Activated CD4-positive, CD25-positive, alpha-beta regulatory T cell (primary cell): ENCODE results near the gene CAMTA1.

ENCODE experiments used
- DNase-seq, 4 experiments: peaks; one replicate each; lab custom pipeline; 2025; lab: John Stamatoyannopoulos, UW

The CAMTA1 gene

GRCh38 chr1:6873298-6874015 lies 88.2 kb downstream of the CAMTA1 start:
- no peak for DNase-seq

GRCh38 chr1:6874298-6874697 lies 89.0 kb downstream of the CAMTA1 start:
- no peak for DNase-seq

GRCh38 chr1:6880951-6881690 lies 95.9 kb downstream of the CAMTA1 start:
- DNase-seq = no peak

GRCh38 chr1:6882414-6882813 lies 97.2 kb downstream of the CAMTA1 start:
- DNase-seq = no peak

- no peak for DNase-seq
Measured at GRCh38 chr1:6884652-6885153, 99.4 kb downstream of the CAMTA1 start.

DNA sequence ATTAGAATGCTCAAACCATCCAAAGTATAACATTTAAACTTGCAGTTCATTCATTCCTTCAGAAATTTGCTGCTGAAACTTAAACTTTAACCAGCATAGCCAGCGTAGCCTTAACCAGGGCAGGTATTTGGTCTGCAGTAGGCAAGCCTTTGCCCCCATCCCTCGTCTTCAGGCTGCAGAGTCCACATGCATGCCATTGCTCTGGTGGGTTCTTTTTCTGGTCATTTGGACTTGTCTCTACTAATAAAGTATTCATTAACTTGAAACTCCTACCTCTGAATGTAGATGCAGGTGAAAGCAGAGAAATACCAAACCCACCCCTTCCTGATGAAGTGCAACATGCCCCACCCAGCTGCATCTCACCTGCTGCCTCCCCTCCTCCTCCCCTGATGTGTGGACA lies 100.2 kb downstream of the CAMTA1 start:
- DNase-seq = no peak

GRCh38 chr1:6886523-6886922 lies 101.3 kb downstream of the CAMTA1 start:
- DNase-seq = no peak

- DNase-seq = no peak
Measured at GRCh38 chr1:6888268-6888667, 103.0 kb downstream of the CAMTA1 start.

DNA sequence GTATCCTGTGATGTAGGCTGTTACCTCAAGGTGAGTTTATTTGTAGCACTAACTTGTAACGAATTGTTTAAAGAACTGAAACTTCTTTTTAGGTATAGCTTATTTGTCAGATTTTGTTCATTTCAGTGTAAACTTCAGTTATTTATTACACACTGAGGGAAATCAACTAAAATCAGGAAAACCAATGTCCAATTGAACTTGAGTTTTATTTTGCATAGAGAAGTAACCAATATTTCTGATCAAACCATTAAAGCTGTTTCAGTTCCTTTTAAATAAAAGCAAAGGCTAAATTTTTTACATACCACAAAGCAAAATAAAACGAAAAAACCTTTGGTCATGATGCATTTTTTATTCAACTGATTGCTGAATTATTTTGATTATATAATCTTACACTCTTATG lies 103.6 kb downstream of the CAMTA1 start:
- DNase-seq = no peak

- peak in 1 of 4 experiments; percentile 5 for DNase-seq
Measured at GRCh38 chr1:6889875-6890480, 104.7 kb downstream of the CAMTA1 start.

DNA sequence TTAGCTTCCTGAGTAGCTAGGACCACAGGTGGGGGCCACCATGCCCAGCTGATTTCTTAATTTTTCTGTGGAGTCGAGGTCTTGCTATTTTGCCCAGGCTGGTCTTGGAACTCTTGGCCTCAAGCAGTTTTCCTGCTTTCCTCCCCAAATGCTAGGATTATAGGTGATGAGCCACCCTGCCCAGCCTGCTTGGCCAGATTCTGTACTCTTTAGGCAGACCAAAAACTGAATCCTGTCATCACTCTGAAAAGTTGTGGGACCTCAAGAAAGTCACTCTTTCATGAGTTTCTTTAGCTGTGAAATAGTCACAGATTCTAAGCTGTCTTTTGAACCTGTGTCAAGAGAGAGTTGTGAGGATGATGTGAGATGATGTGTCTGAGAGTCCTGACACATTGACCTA lies 105.4 kb downstream of the CAMTA1 start:
- DNase-seq = no peak

- DNase-seq = no peak
Measured at GRCh38 chr1:6891781-6892579, 106.7 kb downstream of the CAMTA1 start.

DNA sequence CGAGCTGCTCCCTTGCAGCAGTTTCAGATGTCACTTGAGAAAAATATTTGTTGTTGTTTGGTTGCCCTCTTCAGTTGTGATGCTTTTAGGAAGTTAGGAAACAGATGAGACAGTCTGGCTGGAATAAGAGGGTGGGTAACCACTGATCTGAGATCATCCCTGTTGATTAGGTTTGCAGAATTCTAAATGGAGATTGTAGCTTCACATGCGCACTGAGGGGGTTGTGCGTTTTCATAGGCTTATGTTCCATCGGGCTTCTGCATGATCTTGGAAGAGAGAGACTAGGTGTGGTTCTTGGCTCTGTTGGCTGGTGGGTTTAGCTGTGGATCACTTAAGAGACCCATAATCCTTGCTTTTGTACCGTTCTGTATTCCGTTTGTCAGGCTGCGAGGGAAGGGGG lies 108.1 kb downstream of the CAMTA1 start:
- DNase-seq = no peak

DNA sequence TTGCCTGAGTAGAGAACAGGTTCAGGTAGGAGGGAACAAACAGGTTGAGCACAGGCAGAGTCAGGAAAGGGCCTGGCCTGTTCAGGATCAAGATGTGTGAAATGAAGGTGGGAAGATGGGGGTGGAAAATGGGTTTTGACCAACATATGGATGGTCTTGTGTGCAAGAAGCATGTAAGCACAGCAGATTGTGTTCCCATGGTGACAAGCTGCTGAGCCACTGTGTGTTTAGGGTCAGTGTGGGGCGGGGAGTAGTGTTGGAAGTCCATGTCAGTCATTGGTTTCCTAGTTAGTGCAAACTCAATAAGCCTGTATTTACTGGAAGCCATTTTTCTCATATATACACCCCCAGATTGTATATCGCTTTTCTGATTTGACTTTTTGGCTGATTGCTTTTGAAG lies 111.9 kb downstream of the CAMTA1 start:
- no peak for DNase-seq

DNA sequence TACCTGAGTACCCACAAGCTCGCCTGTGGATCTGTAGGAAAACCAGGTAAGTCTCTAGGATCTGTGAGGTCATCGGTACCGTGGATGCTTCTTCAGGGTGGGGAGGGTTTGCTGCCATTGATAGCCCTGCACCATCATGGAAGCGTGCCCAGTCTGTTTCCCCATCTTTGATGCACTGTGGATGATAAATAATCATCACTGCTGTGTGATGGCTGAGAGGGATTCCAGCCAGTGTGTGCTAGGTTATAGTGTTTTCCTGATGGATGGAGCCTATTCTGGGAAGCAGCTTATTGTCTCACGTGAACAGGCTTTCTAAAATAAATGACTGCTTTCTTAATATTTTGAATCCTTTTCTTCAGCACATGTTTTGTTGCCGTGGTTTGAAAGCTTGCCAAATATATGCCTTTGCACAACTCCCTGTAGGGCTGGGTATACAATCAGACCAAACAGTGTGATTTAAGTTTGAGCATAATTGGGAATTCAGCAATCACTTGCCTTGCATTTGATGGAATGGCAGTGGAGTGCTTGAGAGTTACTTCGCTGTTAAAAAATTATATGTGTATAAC lies 113.8 kb downstream of the CAMTA1 start:
- DNase-seq = no peak

- DNase-seq = no peak
Measured at GRCh38 chr1:6899621-6900020, 114.4 kb downstream of the CAMTA1 start.

DNA sequence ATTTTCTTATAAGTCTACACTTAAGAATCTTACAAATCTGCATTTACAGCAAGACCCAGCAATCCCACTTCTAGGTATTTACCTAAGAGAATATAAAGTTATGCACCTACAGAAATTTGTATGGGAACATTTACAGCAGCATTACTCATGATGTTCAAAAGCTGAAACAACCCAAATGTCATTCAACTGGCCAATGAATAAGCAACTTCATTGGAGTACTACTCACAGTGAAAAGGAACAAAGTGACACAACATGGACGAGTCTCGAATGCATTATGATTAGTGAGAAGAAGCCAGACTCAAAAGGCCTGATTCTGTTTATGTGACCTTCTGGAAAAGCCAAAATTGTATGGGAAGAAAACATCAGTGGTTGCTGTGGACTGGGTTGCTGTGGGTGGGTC lies 116.9 kb downstream of the CAMTA1 start:
- DNase-seq = no peak

DNA sequence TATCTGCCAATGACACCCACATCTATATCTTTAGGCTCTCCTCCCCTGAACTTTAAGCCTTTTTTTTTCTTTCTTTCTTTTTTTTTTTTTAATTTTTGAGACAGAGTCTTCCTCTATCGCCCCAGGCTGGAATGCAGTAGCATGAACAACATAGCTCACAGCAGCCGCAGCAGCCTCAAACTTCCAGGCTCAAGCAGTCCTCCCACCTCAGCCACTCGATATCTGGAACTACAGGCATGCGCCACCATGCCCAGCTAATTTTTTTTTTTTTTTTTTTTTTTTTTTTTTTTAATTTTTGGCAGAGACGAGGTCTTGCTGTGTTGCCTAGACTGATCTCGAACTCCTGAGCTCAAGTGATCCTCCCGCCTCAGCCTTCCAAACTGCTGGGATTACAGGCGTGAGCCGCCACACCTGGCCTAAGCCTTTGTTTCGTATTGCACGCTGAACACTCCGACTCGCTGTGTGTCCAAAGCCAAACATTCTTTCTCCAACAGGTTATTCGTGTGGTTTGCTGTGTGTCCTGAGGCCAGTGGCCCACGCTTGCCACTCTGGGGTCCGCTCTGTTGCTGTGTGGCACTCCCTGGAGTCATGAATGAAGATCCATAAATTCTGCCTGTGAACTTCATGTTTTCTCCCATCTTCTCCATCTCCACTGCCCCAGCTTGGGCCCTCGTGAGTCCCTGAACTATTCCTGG lies 119.4 kb downstream of the CAMTA1 start:
- no peak for DNase-seq

DNA sequence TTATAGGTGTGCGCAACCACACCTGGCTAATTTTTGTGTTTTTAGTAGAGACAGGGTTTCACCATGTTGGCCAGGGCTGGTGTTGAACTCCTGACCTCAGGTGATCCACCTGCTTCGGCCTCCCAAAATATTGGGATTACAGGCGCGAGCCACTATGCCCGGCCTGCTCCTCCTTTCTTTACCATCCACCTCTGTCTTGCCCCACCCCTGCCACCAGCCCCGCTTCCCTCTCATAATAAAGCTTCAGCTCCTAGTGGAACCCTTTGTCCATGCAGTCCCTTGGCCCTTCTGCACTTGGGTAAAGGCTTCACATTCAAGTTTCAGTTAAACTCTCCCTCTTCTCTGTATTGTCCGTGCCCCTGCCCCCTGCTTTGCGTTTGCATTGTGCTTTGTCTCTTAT lies 120.1 kb downstream of the CAMTA1 start:
- DNase-seq = no peak

DNA sequence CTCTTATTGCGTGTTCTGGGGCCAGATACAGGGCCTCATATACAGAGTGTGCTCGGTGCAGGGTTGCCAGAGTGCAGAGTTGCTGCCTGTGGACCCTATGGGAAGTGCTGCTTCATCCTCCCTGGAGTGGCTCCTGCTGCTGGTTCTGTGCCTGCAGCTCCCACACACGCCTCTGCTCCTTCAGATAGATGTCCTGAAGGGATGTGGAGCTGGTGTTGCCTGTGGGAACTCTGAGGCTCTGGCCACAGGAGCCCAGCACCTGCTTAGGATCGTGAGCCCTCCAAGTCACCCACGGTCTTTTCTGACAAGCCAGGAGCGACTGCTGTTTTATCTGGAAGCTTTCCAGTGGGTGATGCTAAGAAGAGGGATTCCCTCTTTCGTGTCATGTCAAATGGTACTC lies 120.5 kb downstream of the CAMTA1 start:
- no peak for DNase-seq

- DNase-seq = no peak
Measured at GRCh38 chr1:6906783-6907182, 121.5 kb downstream of the CAMTA1 start.
